ENCODE measurements around the gene CD14.
"Not testable (repeated sequence)": the region's sequence is repeated elsewhere in the genome, so short reads cannot be mapped to it uniquely, and the experiment has no call there.

CD14 gene

DNA sequence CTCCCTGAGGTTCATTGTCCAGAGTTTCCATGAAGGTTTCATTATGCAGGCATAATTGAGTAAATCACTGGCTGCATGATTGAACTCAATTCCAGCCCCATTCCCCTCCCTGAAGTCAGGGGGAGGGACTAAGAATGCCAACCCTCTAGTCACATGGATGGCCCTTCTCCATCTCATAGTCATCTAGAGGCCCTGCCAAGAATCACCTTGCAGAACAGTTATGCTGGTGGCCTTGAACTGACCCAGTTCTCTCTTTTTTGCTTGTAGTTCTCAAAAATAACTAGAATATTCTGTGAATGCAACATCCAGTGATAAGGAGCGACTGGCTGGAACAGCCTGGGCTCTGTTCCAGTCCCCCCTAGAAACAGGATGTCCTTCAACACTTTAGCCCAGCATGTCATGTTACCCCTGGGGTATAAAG, 36.6 kb downstream of the CD14 start:
- no peak for DNase-seq (ENCODE audit: low read depth in 2 of 2, low spot score in 1 of 2)

- no peak for DNase-seq (ENCODE audit: low read depth in 2 of 2, low spot score in 1 of 2)
Measured at GRCh38 chr5:140595538-140596300, 37.3 kb downstream of the CD14 start.

DNA sequence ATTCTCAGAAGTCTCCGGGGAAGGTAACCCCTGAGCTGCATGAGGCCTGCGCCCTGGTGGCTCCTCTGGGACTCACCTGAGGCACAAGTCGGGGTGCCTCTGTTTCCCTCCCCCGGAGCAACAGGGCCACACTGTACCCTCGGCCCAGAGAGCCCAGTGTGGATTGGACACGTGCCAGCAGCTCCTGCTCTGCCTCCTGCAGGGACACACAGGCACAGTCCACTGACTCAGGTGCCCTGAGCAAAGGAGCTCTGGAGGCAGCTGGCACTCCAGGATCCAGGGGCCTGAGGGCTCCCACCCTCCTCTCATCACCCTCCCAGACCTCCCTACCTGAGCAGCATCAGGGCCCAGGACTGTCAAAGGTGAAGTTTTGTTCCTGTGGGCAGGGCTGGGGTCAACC, 38.8 kb downstream of the CD14 start:
- DNase-seq (ENCODE audit: low read depth in 2 of 2, low spot score in 1 of 2) = no peak

DNA sequence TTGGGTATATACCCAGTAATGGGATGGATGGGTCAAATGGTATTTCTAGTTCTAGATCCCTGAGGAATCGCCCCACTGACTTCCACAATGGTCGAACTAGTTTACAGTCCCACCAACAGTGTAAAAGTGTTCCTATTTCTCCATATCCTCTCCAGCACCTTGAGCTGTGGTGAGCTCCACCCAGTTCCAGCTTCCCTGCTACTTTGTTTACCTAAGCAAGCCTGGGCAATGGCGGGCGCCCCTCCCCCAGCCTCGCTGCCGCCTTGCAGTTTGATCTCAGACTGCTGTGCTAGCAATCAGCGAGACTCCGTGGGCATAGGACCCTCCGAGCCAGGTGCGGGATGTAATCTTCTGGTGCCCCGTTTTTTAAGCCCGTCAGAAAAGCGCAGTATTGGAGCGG, 39.9 kb downstream of the CD14 start:
- not testable (repeated sequence) for DNase-seq (ENCODE audit: low read depth in 2 of 2, low spot score in 1 of 2)

- no peak for DNase-seq (ENCODE audit: low read depth in 2 of 2, low spot score in 1 of 2)
Measured at GRCh38 chr5:140591747-140592372, 41.1 kb downstream of the CD14 start.

- no peak for DNase-seq (ENCODE audit: low read depth in 2 of 2, low spot score in 1 of 2)
Measured at GRCh38 chr5:140590861-140591260, 42.1 kb downstream of the CD14 start.

GRCh38 chr5:140588311-140589070, 44.5 kb downstream of the CD14 start:
- no peak for DNase-seq (ENCODE audit: low read depth in 2 of 2, low spot score in 1 of 2)

DNA sequence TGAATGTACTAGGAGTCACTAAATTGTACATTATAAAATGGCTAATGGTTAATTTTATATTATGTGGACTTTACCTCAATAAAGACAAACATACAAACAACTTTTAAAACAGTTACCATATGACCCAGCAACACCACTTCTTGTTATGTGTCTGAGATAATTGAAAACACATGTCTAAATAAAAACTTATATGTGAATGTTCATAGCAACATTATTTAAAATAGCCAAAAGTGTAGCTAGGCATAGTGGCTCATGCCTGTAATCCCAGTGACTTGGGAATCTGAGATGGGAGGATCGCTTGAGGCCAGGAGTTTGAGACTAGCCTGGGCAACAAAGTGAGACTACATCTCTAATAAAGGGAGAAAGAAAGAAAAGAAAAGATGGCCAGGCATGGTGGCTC, 45.5 kb downstream of the CD14 start:
- DNase-seq (ENCODE audit: low read depth in 2 of 2, low spot score in 1 of 2) = no peak

Data from stimulated activated CD8-positive, alpha-beta memory T cell treated with anti-CD3 and anti-CD28 coated beads, Interleukin-4, amount 100 ng/mL, for 4 hours (primary cell).